Mesendoderm (in vitro differentiated cells): ENCODE measurements around the gene CISD3.

Experiments used
- DNase-seq: peaks from one replicate; pipeline ENCODE4 v3.0.0; 2013
- H2AK5ac ChIP-seq: 2 replicates; pipeline ENCODE4 v1.6.1; 2013; ENCODE audit warnings: low read length, inconsistent platforms
- H2BK120ac ChIP-seq: 2 replicates; pipeline ENCODE4 v1.6.1; 2013; ENCODE audit warnings: low read depth, mild to moderate bottlenecking, low read length, moderate library complexity, mixed read lengths
- H2BK15ac ChIP-seq: replicated peaks from 2 replicates; pipeline ENCODE4 v1.6.1; 2013; ENCODE audit warnings: low read depth, mild to moderate bottlenecking, moderate library complexity
- H2BK5ac ChIP-seq: 2 replicates; pipeline ENCODE4 v1.6.1; 2013; ENCODE audit warnings: low read length, inconsistent platforms
- H3K18ac ChIP-seq: 2 replicates; pipeline ENCODE4 v1.6.1; 2013; ENCODE audit warnings: mild to moderate bottlenecking, low read length, mixed read lengths
- H3K23ac ChIP-seq: one replicate; pipeline ENCODE4 v1.6.1; 2013; ENCODE audit warnings: low read length
- H3K27ac ChIP-seq: 2 replicates; pipeline ENCODE4 v1.5.1; 2013; ENCODE audit warnings: low read depth, mild to moderate bottlenecking, inconsistent platforms, low read length, moderate library complexity
- H3K27me3 ChIP-seq: 2 replicates; pipeline ENCODE4 v1.6.1; 2013; ENCODE audit warnings: low read length, control low read depth, mild to moderate bottlenecking, inconsistent platforms; ENCODE audit not compliant: insufficient read depth, poor library complexity
- H3K36me3 ChIP-seq: 2 replicates; pipeline ENCODE4 v1.6.1; 2013; ENCODE audit warnings: low read length, inconsistent platforms; ENCODE audit not compliant: control insufficient read depth, insufficient read depth
- H3K4ac ChIP-seq: one replicate; pipeline ENCODE4 v1.6.1; 2013; ENCODE audit warnings: low read depth, mild to moderate bottlenecking, low read length, moderate library complexity
- H3K4me1 ChIP-seq: 2 replicates; pipeline ENCODE4 v1.6.1; 2013; ENCODE audit warnings: low read depth, low read length, inconsistent platforms; ENCODE audit not compliant: control insufficient read depth
- H3K4me2 ChIP-seq: 2 replicates; pipeline ENCODE4 v1.6.1; 2013; ENCODE audit warnings: low read length
- H3K4me3 ChIP-seq: 2 replicates; pipeline ENCODE4 v1.5.1; 2013; ENCODE audit warnings: mild to moderate bottlenecking, low read length
- H3K56ac ChIP-seq: one replicate; pipeline ENCODE4 v1.6.1; 2013; ENCODE audit warnings: low read length
- H3K79me1 ChIP-seq: 2 replicates; pipeline ENCODE4 v1.6.1; 2013; ENCODE audit warnings: low read length, inconsistent platforms
- H3K79me2 ChIP-seq: 2 replicates; pipeline ENCODE4 v1.6.1; 2013; ENCODE audit warnings: mild to moderate bottlenecking, low read length; ENCODE audit not compliant: control insufficient read depth, insufficient read depth
- H3K9ac ChIP-seq: 2 replicates; pipeline ENCODE4 v1.6.1; 2013; ENCODE audit warnings: low read length, inconsistent platforms
- H4K5ac ChIP-seq: one replicate; pipeline ENCODE4 v1.6.1; 2013; ENCODE audit warnings: low read length
- H4K8ac ChIP-seq: one replicate; pipeline ENCODE4 v1.6.1; 2013; ENCODE audit warnings: low read depth, mild to moderate bottlenecking, control low read depth, low read length, moderate library complexity
- WGBS: extraction: QIAGEN DNeasy Blood & Tissue Kit; methylation state at CpG from one replicate; pipeline ENCODE4 v1.1.7; 2013; ENCODE audit warnings: low lambda C conversion rate, missing lambda C conversion rate; ENCODE audit not compliant: insufficient coverage; ENCODE audit errors: extremely low coverage; 5-methylcytosine and 5-hydroxymethylcytosine counted together

CISD3 gene

DNA sequence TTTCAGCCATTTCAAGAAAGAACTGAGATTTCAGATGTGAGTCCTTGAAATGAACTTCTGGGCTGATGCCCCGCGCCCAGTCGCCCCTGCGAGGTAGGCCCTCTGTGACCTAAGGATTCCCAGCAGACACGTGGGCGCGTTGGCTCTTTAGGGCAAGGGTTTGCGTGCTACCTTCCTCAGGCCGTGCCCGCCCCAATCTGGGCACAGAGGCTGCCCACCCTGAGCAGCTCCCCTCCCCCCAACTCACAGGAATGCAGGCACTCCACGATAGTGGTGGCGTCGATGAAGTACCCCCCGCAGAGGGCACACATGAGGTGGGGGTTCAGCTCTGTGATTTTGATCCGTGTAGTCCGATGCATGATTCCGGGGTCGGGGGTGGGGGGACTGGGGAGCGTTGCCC is 9.9 kb downstream of the CISD3 start:
- H3K56ac ChIP-seq: no peak overlapping the region
- H3K79me2 ChIP-seq: peaks cover 50% of the 10 kb centered on the region
- peaks cover 4% of the 10 kb centered on the region for H3K4me1 ChIP-seq
- H3K4ac ChIP-seq: no peak overlapping the region
- H3K79me1 ChIP-seq: peaks cover 22% of the 10 kb centered on the region
- no peak overlapping the region for H3K9ac ChIP-seq
- H2AK5ac ChIP-seq: no peak overlapping the region
- H3K36me3 ChIP-seq: peaks cover 14% of the 10 kb centered on the region
- no peak overlapping the region for H2BK5ac ChIP-seq
- no peak overlapping the region for H4K5ac ChIP-seq
- H3K4me2 ChIP-seq: no peak overlapping the region
- no peak for DNase-seq
- H3K27ac ChIP-seq: no peak overlapping the region
- H2BK15ac ChIP-seq: no peak overlapping the region
- no CpG with 5 or more reads among the region's 19 CpGs for WGBS
- no peak overlapping the region for H4K8ac ChIP-seq
- no peak overlapping the region for H3K4me3 ChIP-seq
- no peaks in the 10 kb centered on the region for H3K27me3 ChIP-seq
- H3K18ac ChIP-seq: no peak overlapping the region
- H3K23ac ChIP-seq: no peak overlapping the region
- no peak overlapping the region for H2BK120ac ChIP-seq

DNA sequence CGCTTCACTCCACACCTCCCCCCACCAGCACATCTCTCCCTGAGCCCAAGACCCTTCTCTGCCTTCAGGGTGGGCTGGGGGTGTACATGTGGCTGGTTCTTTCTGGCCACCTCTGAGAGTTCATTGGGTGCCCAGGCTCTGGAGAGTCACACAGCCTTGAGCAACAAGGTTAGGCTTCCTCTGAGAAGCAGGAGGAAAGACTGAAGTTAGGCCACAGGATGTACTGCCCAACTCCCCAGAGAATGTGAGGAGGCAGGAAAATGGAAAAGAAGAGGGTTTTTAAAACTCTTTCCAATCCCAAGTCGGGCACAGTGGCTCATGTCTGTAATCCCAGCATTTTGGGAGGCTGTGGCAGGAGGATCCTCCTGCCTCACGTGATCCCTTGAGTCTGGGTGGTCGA is 10.7 kb downstream of the CISD3 start:
- DNase-seq: no peak
- H3K36me3 ChIP-seq: peaks cover 12% of the 10 kb centered on the region

DNA sequence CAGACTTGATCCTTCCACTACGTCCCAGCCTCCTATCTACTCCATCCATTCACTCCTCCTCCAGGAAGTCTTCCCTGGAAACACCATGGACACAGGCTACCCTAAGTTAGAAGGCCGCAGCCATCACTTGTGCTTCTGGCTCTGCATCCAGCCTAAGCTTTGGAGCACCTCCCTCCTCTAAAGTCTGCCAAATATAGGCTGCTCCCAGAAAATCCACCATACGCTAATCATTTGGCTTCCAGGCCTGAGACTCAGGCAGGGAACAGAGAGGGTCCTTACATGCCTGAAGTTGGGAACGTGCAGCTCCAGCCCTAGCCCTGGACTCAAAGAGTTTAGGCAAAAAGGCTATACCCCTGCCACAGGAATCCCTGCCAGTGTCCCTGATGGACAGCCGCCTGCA is 11.3 kb downstream of the CISD3 start:
- H3K36me3 ChIP-seq: peaks cover 10% of the 10 kb centered on the region
- no peak overlapping the region for H2BK15ac ChIP-seq
- H3K27me3 ChIP-seq: no peaks in the 10 kb centered on the region
- WGBS: no CpG with 5 or more reads among the region's 5 CpGs
- peaks cover 64% of the 10 kb centered on the region for H3K79me2 ChIP-seq
- no peak overlapping the region for H4K5ac ChIP-seq
- no peak overlapping the region for H2AK5ac ChIP-seq
- no peak overlapping the region for H3K56ac ChIP-seq
- H3K18ac ChIP-seq: no peak overlapping the region
- H2BK120ac ChIP-seq: no peak overlapping the region
- H3K9ac ChIP-seq: no peak overlapping the region
- no peak overlapping the region for H4K8ac ChIP-seq
- DNase-seq: no peak
- no peak overlapping the region for H3K4ac ChIP-seq
- no peak overlapping the region for H3K23ac ChIP-seq
- peaks cover 24% of the 10 kb centered on the region for H3K79me1 ChIP-seq
- H3K4me1 ChIP-seq: peaks cover 14% of the 10 kb centered on the region
- H3K4me3 ChIP-seq: no peak overlapping the region
- no peak overlapping the region for H2BK5ac ChIP-seq
- no peak overlapping the region for H3K27ac ChIP-seq
- no peak overlapping the region for H3K4me2 ChIP-seq

More for the DNA sequence above, 10.7 kb downstream of the CISD3 start:
- H3K18ac ChIP-seq: no peak overlapping the region
- H3K79me2 ChIP-seq: peaks cover 57% of the 10 kb centered on the region
- H2BK5ac ChIP-seq: no peak overlapping the region
- no peak overlapping the region for H3K56ac ChIP-seq
- H3K4me3 ChIP-seq: no peak overlapping the region
- peaks cover 22% of the 10 kb centered on the region for H3K79me1 ChIP-seq
- no peak overlapping the region for H2BK120ac ChIP-seq
- H4K5ac ChIP-seq: no peak overlapping the region
- H3K4me2 ChIP-seq: no peak overlapping the region
- H3K4me1 ChIP-seq: peaks cover 8% of the 10 kb centered on the region
- no peak overlapping the region for H3K4ac ChIP-seq
- H3K9ac ChIP-seq: no peak overlapping the region
- H4K8ac ChIP-seq: no peak overlapping the region
- no peaks in the 10 kb centered on the region for H3K27me3 ChIP-seq
- H2AK5ac ChIP-seq: no peak overlapping the region
- no peak overlapping the region for H3K27ac ChIP-seq
- no peak overlapping the region for H2BK15ac ChIP-seq
- H3K23ac ChIP-seq: no peak overlapping the region
- no CpG with 5 or more reads among the region's 4 CpGs for WGBS

DNA sequence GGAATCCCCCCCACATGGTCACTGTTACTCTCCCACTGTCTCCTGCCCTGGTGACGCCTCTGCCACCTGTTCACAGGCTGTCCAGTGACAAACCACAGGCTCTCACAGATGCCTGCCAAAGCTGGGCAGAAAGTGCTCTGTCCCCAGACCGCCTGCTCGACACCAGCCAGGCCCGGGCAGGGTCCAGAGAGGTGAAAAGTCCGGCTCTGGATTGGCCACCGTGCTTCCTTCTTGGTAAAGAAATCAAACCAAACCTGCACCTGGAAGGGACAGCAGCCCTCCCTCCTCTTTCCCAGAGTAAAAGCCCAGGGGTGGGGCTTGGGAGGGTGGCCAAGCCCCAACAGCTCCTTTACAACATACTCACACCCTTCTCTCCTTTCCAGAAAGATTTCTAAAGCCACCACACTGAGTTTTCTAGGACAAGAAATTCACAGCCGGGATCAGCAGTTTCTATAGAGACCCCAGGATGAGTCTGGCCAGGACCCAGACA is 11.8 kb downstream of the CISD3 start:
- no peak overlapping the region for H2BK5ac ChIP-seq
- no peak overlapping the region for H2BK15ac ChIP-seq
- no peaks in the 10 kb centered on the region for H3K27me3 ChIP-seq
- peaks cover 69% of the 10 kb centered on the region for H3K79me2 ChIP-seq
- H3K4me1 ChIP-seq: peaks cover 14% of the 10 kb centered on the region
- no peak for DNase-seq
- H3K36me3 ChIP-seq: peaks cover 10% of the 10 kb centered on the region
- H4K5ac ChIP-seq: no peak overlapping the region
- no CpG with 5 or more reads among the region's 7 CpGs for WGBS
- H3K4ac ChIP-seq: no peak overlapping the region
- H3K9ac ChIP-seq: no peak overlapping the region
- H3K79me1 ChIP-seq: peaks cover 24% of the 10 kb centered on the region
- H2AK5ac ChIP-seq: no peak overlapping the region
- no peak overlapping the region for H3K27ac ChIP-seq
- H2BK120ac ChIP-seq: no peak overlapping the region
- H3K4me3 ChIP-seq: no peak overlapping the region
- no peak overlapping the region for H3K4me2 ChIP-seq
- H3K18ac ChIP-seq: no peak overlapping the region
- H3K23ac ChIP-seq: no peak overlapping the region
- H4K8ac ChIP-seq: no peak overlapping the region
- no peak overlapping the region for H3K56ac ChIP-seq

DNA sequence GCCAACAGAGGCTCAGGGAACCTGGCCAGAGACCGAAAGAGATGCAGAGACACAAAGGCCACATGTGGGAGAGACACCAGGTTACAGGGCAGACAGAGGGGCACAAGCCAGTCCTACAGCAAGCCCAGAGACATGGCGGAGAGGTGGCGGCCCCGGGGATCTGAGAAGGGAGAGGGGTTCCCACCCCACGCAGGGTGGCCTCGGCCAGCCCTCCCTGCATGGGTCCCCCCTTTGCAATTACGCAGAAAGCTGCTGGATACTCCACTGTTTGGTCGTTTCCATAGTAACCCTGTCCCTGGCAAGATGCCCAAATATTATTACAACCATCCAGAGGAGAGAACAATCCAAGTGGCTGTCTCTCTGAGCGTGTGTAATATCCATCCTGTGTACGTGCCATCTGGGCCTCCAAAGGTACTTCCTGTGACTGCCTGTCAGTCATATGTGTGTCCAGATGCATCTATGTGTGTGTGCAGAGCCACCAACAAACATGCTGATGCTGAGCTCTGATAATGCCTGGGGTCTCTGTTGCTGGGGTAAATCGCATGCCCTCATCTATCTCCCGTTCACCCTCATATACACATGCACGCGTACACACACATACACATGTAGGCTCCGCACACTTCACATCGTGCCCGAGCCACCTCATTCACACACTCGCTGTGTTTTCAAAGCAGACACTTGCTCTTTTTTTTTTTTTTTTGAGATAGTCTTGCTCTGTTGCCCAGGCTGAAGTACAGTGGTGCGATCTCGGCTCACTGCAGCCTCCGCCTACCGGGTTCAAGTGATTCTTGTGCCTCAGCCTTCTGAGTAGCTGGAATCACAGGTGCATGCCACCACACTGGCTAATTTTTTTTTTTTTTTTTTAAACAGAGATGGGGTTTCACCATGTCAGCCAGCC is 12.5 kb downstream of the CISD3 start:
- no peak overlapping the region for H3K4me2 ChIP-seq
- H3K79me1 ChIP-seq: peaks cover 24% of the 10 kb centered on the region
- H3K18ac ChIP-seq: no peak overlapping the region
- peaks cover 75% of the 10 kb centered on the region for H3K79me2 ChIP-seq
- H3K9ac ChIP-seq: no peak overlapping the region
- no peak for DNase-seq
- H3K27ac ChIP-seq: no peak overlapping the region
- H4K8ac ChIP-seq: no peak overlapping the region
- no peaks in the 10 kb centered on the region for H3K27me3 ChIP-seq
- H3K23ac ChIP-seq: no peak overlapping the region
- H2AK5ac ChIP-seq: no peak overlapping the region
- H2BK15ac ChIP-seq: no peak overlapping the region
- H2BK5ac ChIP-seq: no peak overlapping the region
- no peak overlapping the region for H4K5ac ChIP-seq
- H3K36me3 ChIP-seq: peaks cover 10% of the 10 kb centered on the region
- no CpG with 5 or more reads among the region's 22 CpGs for WGBS
- H3K4ac ChIP-seq: no peak overlapping the region
- no peak overlapping the region for H3K56ac ChIP-seq
- peaks cover 14% of the 10 kb centered on the region for H3K4me1 ChIP-seq
- H2BK120ac ChIP-seq: no peak overlapping the region
- H3K4me3 ChIP-seq: no peak overlapping the region
